SK-N-MC (cell line): ENCODE data around the gene PCDH15.

Experiments
- EZH2 ChIP-seq: fragments of 200-600 bp; sonication (generic); IDR thresholded peaks from one replicate; pipeline ENCODE4 v1.6.1; 2017; ENCODE audit warnings: antibody characterized with exemption
- POLR2AphosphoS5 ChIP-seq: IDR thresholded peaks from 2 replicates; pipeline ENCODE4 v1.6.1; 2012; ENCODE audit warnings: mild to moderate bottlenecking, low read depth, low read length, borderline replicate concordance

DNA sequence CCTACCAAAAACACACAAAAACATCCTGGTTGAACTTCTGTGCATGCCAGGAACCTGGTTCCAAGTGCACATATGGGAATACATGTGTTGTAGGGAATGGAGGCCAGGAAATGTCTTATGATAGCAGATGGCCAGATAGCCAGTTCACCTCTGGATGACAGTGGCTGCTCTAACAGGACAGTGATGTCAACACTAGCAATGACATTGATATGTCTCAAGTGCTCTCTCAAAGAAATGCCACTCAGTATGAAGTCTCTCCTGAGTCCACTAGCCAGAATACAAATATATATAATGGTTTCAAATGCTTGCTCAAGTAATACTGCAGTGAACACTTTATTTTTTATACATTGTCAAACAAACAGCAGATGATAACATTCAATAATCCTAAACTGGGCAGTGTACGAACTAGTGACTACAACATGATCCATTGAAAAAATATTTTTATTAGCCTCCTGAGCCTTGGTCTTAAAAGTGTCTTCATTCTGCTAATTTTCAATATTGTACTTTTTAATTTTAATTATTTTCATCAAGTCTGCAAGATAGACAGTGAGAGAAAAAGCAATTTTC is 26.0 kb upstream of the PCDH15 start:
- no peak for TF ChIP-seq POLR2AphosphoS5
- TF ChIP-seq EZH2, result no peak
